ENCODE measurements around the gene BTNL3.

Gene BTNL3

DNA sequence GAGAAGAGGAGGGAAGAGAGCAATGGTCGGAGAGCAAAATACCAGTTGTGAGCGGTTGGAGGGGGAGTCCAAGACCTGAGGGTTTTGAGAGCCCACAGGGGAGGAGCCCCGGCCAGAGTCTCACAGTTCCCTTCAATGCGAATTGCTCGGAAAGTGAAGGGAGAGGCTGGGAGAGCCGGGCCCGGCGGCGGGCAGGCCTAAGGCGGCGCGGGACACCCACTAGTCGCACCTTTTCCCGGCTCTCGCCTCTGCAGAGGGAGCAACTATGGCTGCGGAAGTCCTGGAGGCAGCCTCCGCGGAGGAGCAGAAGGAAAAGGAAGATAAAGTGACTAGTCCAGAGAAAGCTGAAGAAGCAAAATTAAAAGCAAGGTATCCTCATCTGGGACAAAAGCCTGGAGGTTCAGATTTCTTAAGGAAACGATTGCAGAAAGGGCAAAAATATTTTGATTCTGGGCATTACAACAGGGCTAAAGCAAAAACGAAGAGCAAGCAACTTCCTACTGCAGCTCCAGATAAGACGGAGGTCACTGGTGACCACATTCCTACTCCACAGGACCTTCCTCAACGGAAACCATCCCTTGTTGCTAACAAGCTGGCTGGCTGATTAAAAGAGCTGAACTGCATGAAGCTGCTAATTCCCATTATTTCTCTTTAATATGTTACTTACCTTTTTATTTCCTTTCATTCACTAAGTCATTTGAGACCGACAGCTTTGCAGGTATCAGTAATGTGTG is 6.5 kb upstream of the BTNL3 start:
- no peak overlapping the region for H3K4me3 ChIP-seq (ENCODE audit: low read depth, low read length)
- TF ChIP-seq MYC (IDR thresholded peaks at IDR 0.05; ENCODE audit: low read depth, low read length) (no peak), POLR2A (IDR thresholded peaks at IDR 0.05; ENCODE audit: extremely low read depth, insufficient read length) (no peak)
- TF ChIP-seq, protein P1, sequence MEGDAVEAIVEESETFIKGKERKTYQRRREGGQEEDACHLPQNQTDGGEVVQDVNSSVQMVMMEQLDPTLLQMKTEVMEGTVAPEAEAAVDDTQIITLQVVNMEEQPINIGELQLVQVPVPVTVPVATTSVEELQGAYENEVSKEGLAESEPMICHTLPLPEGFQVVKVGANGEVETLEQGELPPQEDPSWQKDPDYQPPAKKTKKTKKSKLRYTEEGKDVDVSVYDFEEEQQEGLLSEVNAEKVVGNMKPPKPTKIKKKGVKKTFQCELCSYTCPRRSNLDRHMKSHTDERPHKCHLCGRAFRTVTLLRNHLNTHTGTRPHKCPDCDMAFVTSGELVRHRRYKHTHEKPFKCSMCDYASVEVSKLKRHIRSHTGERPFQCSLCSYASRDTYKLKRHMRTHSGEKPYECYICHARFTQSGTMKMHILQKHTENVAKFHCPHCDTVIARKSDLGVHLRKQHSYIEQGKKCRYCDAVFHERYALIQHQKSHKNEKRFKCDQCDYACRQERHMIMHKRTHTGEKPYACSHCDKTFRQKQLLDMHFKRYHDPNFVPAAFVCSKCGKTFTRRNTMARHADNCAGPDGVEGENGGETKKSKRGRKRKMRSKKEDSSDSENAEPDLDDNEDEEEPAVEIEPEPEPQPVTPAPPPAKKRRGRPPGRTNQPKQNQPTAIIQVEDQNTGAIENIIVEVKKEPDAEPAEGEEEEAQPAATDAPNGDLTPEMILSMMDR (IDR thresholded peaks at IDR 0.05; ENCODE audit: low read depth, low read length) = no peak
- TF ChIP-seq, protein P2, sequence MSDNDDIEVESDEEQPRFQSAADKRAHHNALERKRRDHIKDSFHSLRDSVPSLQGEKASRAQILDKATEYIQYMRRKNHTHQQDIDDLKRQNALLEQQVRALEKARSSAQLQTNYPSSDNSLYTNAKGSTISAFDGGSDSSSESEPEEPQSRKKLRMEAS (IDR thresholded peaks at IDR 0.05; ENCODE audit: low read depth, low read length) = no peak
- no peak for DNase-seq (ENCODE audit: low read depth)

DNA sequence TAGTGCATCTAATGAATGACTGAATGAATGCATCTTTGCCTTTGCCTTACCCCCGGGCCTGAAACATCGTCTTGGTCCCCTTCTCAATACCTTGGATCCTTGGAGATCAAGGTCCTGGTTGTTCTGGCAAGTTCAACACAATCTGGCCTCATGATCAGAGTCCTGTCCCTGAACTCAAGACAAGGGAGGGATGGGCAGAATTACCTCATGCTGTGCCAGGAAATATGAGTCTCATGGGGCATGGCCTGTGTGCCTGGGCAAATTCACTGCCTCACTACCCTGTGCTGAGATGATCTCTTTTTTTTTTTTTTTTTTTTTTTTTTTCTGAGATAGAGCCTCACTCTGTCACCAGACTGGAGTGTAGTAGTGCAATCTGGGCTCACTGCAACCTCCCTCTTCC is 630 bp upstream of the BTNL3 start:
- TF ChIP-seq POLR2A (IDR thresholded peaks at IDR 0.05; ENCODE audit: extremely low read depth, insufficient read length) = no peak
- TF ChIP-seq, protein P1 (IDR thresholded peaks at IDR 0.05; ENCODE audit: low read depth, low read length) = no peak
- TF ChIP-seq, protein P2 (IDR thresholded peaks at IDR 0.05; ENCODE audit: low read depth, low read length) = no peak
- no peak for TF ChIP-seq MYC (IDR thresholded peaks at IDR 0.05; ENCODE audit: low read depth, low read length)
- no peak overlapping the region for H3K4me3 ChIP-seq (ENCODE audit: low read depth, low read length)
- no peak for DNase-seq (ENCODE audit: low read depth)

DNA sequence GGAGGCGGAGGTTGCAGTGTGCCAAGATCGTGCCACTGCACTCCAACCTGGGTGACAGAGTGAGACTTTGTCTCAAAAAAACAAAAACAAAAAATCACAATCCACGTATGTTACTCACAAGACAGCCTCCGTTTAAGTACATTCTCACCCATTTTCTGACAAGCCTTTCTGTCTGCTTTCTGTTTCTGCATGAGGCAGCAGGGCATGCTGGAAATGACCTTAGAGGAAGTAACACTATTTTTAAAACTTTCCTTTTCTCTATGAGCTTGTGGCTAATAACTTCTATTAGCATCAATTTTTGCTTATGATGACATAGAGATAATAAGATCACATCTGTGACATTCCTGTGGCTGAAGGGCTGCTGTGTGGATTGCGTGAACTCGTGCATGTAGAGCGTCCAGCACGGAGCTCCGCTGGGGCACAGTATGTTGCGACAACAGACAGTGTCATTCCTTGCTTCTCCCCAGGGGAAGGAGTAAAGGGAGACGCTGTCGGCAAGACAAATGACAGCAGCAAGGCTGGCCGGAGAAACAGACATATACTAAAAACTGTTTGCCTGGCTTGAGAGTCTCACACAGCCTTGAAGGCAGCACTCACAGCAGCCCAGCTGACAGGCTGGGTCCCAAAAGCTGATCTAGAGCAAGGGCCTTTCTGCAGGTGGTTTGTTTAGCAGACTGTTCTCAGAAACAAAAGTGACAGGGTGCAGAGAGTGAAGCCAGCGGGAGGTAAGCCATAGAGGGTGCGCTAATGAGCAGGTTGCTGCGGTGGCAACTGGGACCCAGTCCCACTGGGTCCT is 1.6 kb downstream of the BTNL3 start:
- peak; percentile 42 for DNase-seq (ENCODE audit: low read depth)
- no peak for TF ChIP-seq POLR2A (IDR thresholded peaks at IDR 0.05; ENCODE audit: extremely low read depth, insufficient read length)
- TF ChIP-seq, protein P2 (IDR thresholded peaks at IDR 0.05; ENCODE audit: low read depth, low read length) = peak; percentile 46; the same call in 1 of the 2 replicates
- TF ChIP-seq, protein P1 (IDR thresholded peaks at IDR 0.05; ENCODE audit: low read depth, low read length) = no peak
- peak overlapping the region; percentile 28 for H3K4me3 ChIP-seq (ENCODE audit: low read depth, low read length)

DNA sequence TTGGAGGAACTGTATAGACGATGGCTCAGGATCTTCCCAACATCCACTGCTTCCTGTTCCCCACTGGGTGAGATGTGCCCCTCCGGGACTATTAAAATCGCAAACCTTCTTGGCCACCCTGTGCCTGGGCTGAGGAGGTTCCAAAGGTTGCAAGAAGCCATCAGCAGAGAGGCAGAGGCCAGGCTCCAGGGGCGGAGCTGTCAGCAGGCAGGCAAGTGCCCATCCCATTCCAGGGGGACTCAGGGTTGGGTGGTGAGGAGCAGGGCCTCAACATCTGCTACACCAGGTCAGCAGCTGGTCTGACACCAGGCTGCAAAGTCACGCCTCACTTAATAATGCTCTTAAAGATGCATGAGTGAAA is 2.2 kb downstream of the BTNL3 start:
- no peak for DNase-seq (ENCODE audit: low read depth)
- TF ChIP-seq POLR2A (IDR thresholded peaks at IDR 0.05; ENCODE audit: extremely low read depth, insufficient read length) (no peak), MYC (IDR thresholded peaks at IDR 0.05; ENCODE audit: low read depth, low read length) (no peak)
- TF ChIP-seq, protein P2 (IDR thresholded peaks at IDR 0.05; ENCODE audit: low read depth, low read length) = no peak
- H3K4me3 ChIP-seq (ENCODE audit: low read depth, low read length) = no peak overlapping the region

DNA sequence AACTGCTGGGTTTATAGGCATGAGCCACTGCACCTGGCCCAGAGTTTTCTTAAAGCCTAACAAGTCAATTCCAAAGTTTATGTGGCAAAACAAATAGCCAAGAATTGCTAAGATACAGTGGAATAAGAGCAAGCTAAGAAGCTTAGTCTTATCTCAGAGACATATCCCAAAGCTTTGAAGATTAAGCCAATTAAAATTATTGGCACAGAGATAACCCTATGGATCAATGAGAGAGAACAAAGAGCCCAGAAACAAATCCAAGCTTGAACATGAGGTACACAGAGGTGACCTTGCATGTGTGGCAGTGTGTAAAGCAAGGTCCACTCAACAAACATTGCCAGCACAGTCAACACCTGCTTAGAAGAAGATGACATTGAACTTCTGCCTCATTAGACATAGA is 13.3 kb downstream of the BTNL3 start:
- DNase-seq (ENCODE audit: low read depth) = no peak
- TF ChIP-seq MYC (IDR thresholded peaks at IDR 0.05; ENCODE audit: low read depth, low read length) = no peak
- TF ChIP-seq, protein P2 (IDR thresholded peaks at IDR 0.05; ENCODE audit: low read depth, low read length) = no peak
- TF ChIP-seq, protein P1 (IDR thresholded peaks at IDR 0.05; ENCODE audit: low read depth, low read length) = no peak
- no peak for TF ChIP-seq POLR2A (IDR thresholded peaks at IDR 0.05; ENCODE audit: extremely low read depth, insufficient read length)
- H3K4me3 ChIP-seq (ENCODE audit: low read depth, low read length) = no peak overlapping the region

DNA sequence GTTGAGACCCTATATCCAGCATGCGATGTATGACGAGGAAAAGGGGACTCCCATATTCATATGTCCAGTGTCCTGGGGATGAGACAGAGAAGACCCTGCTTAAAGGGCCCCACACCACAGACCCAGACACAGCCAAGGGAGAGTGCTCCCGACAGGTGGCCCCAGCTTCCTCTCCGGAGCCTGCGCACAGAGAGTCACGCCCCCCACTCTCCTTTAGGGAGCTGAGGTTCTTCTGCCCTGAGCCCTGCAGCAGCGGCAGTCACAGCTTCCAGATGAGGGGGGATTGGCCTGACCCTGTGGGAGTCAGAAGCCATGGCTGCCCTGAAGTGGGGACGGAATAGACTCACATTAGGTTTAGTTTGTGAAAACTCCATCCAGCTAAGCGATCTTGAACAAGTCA is 17.1 kb downstream of the BTNL3 start:
- no peak for DNase-seq (ENCODE audit: low read depth)
- H3K4me3 ChIP-seq (ENCODE audit: low read depth, low read length) = no peak overlapping the region
- TF ChIP-seq, protein P1 (IDR thresholded peaks at IDR 0.05; ENCODE audit: low read depth, low read length) = no peak
